GM20431 (cell line): ENCODE measurements around the gene FADS3.

Experiments
- in situ Hi-C: fragments of 300-500 bp; cut with MseI, MboI; formaldehyde crosslinking; loops from one replicate; pipeline ENCODE4 v1.15.0; 2020; ENCODE audit warnings: low sequenced_read_pairs; ENCODE audit not compliant: unreplicated experiment

The FADS3 gene

DNA sequence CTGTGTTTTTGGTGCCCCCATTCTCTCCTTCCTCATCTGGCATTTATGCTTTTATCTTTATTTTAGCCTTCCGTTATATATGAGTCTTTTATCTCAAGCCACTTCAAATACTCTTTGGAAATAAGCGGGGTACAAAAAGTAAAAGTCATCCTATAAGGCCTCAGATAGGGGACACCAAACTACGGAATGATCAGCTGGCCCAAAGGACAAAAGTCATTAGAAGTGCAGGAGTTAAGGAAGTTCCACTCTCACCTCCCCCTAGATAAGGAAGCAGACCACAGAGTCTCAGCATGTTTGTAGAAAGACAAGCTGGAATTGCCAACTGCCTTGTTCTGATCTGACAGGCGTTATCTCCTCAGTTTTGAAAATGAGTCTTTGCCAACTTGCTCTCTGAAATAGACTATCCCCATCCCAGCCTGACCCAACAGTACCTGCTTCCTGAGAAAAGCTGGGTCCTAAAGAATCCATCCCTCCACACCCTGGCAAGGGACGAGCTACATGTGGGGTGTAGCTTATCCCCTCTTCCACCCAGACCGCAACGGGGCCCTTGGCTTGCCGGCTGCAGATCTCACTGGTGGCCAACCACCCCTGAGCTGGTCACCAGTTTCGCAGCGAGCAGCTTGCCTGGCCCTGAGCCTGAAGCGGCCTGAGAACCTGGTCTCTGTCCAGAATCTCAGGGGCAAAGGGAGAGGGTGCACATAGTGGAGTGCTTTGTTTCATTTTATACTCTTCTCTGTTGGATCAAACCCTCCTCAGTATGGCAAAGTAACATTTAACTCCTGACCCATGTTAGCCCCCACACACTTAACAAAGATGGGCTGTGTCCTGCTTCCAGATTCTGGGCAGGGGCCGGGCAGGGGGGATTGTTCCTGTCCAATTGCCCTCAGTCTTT, 49.5 kb downstream of the FADS3 start:
- in situ Hi-C loops: no loop called here

DNA sequence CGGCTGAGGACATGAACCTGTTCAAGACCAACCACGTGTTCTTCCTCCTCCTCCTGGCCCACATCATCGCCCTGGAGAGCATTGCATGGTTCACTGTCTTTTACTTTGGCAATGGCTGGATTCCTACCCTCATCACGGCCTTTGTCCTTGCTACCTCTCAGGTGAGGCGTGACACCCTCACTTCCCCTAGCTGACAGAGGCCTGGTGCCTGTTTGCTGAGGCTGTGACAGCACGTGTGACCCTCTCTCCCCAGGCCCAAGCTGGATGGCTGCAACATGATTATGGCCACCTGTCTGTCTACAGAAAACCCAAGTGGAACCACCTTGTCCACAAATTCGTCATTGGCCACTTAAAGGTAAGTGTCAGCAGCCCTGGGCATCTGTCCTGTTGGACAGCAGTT, 51.0 kb downstream of the FADS3 start:
- in situ Hi-C loops: no loop called here

DNA sequence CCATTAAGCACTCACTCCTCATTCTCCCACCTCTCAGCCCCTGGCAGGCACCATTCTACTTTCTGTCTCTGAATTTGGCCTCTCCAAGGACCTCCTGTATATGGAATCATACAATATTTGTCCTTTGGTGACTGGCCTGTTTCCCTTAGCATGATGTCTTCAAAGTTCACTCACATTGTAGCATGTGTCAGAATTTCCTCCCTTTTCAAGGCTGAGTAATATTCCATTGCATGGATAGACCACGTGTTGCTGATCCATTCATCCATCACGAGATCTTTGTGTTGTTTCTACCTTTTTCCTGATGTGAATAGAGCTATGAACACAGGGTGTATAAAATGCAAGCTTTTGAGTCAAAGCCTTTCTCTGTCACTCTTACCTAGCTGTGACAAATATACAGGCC, 51.6 kb downstream of the FADS3 start:
- in situ Hi-C loops: no loop called here

DNA sequence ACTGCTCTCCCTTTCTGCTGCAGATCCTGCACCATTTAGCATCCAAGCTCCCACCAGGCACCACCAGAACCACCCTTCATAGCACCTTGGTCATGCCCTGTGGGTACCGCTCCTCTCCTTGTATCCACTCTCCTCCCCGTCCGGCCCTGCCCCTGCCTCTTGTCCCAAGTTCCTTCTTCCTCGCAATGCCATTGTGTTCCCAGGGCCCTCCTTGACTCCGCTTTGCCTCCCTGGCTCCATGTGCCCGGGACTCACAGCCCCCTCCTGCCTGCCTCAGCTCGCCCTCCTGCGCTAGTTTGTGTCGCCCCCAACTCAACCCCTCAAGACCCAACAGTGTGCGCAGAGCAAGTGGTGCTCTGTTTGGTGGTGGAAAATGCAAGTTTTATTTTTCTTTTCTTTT, 52.4 kb downstream of the FADS3 start:
- in situ Hi-C loops: no loop called here

DNA sequence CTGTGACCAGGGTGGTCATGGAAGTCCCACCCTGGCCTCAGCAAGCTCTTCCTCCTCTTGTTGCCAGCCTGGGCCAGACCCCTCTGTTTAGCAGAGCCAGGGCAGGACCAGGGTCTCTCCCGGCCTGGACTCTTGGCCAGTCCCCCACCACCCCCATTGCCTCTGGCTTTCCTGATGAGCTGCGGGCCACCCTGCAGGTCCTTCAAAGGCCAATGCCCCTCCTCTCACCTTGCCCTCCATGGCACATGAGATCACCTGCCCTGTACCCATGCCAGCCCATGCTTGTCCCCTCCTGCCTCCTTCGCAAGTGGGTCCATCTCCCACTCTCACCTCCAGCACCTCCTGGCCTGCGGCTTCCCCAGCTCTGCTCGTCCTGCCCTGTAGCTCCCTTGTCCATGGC, 52.8 kb downstream of the FADS3 start:
- in situ Hi-C loops: no loop called here

DNA sequence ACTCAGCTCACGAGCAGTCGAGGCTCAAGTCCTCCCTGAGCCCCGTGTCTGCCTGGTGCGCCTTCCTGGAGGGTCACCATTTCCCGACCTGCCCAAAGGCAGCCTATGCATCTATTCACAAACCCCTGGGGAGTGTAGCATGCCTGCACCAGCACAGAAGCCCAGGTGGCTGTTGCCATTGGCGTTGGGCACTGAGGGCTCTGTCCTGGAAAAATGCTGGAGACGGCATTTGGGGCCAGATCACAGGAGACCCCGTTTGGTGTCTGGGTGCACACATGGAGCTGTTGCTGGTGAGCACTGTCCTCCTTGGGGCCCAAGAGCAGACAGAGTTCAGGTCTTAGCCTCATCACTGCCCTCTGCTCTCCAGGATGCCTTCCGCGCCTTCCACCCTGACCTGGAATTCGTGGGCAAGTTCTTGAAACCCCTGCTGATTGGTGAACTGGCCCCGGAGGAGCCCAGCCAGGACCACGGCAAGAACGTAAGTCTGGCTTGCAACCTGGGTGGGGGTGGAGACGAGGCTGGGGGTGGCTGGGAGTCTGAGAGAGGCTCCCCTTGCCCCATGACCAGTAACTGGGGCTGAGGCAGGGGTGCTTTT, 53.8 kb downstream of the FADS3 start:
- in situ Hi-C loops: no loop called here

DNA sequence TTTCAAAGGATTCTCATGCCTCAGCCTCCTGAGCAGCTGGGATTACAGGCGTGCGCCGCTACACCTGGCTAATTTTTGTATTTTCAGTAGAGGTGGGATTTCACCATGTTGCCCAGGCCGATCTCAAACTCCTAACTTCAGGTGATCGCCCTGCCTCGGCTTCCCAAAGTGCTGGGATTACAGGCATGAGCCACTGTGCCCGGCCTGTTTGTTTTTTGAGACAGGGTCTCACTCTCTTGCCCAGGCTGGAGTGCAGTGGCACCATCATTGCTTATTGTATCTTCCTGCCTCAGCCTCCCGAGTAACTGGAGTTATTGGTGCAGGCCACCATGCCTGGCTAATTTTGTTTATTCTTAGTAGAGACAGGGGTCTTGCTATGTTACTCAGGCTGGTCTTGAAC, 55.2 kb downstream of the FADS3 start:
- in situ Hi-C loops: no loop called here

DNA sequence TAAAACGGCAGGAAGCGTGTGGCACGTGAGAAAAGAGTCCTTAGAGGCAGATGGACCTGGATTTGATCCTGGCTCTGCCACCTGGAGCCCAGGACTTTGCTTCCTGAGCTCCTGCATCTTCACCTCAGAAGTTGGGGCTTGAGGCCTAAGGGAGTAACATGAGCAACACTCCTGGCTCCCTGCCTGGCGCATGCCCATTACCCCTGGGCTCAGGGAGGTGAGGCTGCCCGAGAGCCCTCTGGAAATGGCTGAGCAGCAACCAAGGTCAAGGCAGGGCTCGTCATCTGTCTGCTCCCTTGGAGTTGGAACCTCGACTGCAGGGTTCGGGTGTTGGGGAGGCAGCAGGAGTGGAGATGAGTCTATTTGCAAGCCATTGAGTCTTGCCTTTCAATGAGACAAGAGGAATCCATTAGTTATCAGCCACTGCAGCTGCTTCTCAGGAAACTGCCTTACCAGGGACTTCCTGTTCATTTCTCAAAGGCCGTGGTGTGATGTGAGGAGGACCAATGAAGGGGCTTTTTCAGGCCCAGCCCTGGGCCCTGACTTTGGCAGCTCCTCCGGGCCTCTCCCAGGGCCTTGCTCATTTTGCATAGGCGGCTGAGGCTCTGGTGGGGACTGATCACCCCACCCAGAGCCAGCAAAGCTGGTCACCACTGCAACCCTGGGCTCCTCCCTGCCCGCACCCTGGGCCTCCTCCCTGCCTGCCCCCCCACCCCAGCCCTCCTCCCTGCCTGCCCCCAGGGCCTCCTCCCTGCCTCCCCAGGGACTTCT, 56.9 kb downstream of the FADS3 start:
- in situ Hi-C loops: no loop called here

DNA sequence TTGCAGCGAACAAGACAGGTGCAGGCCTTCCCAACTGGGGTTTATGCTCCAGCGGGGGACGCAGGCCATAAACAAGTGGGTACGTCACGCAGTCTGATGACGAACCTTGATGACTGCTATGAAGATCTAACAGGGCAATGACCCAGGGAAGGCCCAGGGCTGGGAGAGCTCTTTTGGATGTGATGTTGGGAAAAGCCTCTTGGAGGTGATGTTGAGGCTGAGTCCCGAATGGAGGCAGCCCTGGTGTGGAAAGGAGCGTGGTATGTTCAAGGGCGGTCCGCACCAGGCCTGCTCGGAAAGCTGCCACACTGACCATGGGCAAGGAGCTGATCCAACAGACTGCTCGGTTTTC, 57.4 kb downstream of the FADS3 start:
- in situ Hi-C loops: no loop called here

DNA sequence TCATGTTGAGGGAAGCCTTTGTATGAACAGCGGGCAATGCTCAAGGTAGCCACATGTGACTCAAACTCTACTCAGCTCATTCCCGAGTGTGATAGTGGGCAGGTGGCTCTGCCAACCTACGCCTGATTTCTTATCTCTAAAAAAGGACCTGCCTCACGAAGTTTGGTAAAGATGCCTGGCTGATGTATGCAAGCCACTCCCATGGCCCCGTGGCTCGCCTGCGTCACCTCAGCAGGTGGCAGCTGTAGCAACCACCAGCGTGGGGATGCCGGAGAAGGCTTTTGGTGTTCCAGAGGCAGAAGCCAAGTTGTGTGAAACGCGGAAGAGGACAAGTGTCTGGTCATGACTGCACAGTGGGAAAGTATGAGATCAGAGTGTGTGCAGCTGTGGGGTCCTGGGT, 57.9 kb downstream of the FADS3 start:
- in situ Hi-C loops: no loop called here

DNA sequence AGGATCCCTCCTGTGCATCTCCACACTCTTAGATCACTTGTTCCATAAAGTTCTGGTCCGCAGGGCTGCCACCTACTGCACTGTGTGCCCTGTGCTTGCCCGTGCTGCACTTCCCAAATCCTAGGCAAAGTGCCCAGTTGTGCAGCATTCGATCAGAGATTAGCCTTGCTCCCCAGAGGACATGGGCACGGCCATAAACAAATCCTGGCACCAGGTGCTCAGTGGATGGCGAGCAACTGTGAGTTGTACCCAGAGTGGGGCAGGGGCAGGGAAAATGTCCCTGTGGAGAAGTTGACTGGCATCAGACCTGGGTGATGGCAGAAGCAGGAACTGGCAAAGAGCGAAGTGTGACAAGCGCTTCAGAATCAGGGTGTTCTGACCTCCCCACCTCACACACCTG, 58.6 kb downstream of the FADS3 start:
- in situ Hi-C loops: no loop called here

DNA sequence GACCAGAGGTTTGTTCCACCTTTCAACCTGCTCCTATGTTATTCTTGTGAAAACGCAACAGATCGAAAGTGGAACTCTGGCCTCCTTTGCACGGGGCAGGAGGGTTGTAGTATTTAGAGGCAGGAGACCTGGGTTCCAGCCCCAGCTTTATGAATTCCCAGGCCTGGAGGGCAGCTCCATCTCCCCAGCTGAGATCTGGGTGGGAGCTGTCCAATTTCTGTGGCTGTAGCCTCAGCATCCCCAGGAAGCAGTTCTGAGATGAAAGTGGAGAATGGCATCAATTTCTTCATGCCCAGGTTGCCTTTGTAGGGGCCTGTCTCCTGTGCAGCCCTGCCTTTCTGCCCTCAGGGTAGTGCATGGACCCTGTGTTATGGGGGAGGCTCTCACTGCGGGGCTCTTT, 59.1 kb downstream of the FADS3 start:
- in situ Hi-C loops: no loop called here

DNA sequence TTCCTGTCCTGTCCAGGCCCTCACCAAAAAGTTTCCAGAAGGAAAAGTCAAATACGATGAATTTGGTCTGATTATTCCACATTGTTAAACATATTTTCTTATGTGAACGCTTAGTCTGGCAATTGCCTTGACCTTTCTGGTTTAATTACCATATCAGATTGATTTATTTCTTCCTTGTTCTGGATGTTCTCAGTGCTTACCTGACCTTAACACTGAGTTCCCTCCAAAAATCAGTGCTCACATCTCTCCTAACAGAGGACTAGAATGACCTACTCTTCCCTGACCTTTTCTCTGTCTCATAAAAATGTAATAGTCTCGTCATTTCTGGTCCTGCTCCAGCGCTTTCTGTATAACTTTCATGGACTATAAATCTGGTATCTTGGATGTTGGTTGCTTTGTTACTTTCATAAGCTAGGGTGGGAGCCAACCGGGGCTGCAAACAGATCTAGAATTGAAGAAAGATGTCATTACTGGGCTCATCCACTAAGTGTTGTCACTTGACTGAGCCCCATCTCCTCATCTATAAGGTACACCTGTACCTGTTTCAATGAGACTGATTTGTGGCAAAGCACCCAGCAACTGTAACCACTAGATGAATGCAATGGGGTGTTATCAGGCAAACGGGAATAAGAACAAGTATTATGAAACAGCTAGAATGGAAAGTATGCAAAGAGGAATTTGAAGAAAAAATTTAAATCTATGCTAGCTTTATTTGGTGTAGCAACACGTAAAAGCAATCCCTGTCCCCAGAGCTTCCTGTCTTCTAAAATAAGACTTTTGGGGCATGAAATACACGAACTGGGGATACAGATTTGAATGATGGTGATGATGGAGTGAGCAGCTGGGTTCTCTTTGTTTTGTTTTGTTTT, 60.9 kb downstream of the FADS3 start:
- in situ Hi-C loops: no loop called here

DNA sequence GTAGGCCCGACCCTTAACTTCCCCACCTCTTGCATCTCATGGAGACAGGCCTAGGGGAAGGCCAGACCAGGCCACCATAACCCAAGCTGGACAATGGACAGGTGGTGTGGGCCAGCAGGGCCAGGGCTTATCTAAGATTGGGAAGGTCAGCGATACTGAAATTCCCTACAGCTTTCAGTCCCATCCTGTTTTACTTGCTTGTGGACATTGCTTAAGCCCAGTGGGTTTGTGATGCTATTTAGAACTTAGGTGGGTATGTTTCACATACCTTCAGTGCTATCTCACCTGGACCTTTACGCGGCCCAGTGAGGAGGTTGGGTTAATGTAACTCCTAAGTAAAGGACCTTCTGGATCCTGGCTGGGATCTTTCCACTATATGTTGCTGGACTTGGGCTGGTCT, 61.5 kb downstream of the FADS3 start:
- in situ Hi-C loops: no loop called here

DNA sequence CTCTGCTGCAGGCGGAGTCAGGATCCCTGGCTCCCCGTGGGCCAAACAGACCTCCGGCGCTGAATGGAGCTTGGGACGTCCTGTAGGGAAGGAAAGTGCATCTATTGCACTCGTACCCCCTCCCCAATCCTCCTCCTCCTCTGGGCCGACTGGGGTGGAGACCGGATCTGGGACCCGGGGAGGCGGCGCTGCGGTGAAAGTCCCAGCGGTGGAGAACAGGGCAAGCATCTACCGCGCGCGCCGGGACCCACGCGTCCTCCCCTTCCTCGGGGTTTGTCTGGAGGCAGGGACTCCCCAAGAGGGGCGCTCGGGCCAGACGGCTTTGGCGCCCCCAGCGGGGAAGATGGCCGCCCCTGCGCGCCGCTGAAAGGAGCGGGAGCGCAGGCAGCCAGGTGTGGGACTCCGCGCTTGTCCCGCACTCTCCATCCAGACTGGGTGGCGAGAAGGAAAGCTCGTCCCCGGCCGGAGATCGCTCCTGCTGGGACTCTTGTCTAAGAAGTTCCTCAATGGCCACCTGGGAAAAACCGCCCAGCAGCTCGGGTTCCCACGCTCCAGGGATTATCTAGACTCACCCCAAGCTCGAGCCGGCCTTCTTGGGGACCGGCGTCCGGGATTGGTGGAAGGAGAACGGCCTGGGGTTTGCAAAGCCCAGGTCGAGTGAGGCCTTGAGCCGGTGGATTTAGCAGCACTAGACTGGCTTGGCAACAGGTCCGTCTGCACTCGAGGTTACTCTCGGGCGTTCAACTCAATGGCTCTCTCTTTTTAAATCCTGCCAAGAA, 62.5 kb downstream of the FADS3 start:
- in situ Hi-C loops: no loop called here

DNA sequence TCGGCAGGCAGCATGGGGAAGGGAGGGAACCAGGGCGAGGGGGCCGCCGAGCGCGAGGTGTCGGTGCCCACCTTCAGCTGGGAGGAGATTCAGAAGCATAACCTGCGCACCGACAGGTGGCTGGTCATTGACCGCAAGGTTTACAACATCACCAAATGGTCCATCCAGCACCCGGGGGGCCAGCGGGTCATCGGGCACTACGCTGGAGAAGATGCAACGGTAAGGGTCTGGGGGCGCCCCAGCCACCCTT, 63.0 kb downstream of the FADS3 start:
- in situ Hi-C loops: no loop called here

DNA sequence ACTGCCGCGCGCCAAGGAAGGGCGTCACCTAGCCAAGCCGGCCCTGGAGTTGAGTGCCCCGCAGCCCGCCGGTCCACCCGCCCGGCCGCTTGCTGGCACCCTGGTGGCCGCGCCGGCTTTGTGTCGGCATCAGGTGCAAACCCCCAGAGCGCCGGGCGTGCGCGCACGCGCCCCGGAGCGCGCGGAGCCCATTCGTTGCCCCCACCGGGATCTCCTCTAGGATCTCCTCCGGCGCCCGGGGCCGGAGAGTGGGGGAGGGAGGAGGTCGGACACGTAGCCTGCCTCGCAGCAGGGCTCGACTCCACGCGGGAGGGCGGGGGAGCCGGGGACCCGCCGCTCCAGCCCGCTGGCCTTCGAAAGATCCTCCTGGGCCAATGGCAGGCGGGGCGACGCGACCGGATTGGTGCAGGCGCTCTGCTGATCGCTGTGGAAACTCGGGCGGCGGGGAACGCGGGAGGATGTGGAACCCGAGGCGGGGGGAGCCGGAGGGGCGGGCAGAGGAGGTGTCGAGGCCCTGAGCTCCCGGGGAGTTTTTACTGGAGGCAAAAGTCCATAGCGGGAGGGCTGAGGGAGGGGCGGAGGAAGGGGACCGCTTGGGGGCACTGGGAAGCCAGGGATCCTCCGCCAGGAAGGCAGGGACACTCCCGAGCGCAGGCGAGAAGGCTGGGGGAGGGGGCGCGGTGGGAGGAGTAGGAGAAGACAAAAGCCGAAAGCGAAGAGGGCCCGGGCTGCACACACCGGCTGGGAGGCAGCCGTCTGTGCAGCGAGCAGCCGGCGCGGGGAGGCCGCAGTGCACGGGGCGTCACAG, 63.6 kb downstream of the FADS3 start, which contains the start of gene FADS2:
Gene FADS2, plus strand, starts transcription at position 730 of the 808 bp plus-strand sequence. CDS start 91 bp downstream, outside the sequence.
- in situ Hi-C loops: no loop called here

DNA sequence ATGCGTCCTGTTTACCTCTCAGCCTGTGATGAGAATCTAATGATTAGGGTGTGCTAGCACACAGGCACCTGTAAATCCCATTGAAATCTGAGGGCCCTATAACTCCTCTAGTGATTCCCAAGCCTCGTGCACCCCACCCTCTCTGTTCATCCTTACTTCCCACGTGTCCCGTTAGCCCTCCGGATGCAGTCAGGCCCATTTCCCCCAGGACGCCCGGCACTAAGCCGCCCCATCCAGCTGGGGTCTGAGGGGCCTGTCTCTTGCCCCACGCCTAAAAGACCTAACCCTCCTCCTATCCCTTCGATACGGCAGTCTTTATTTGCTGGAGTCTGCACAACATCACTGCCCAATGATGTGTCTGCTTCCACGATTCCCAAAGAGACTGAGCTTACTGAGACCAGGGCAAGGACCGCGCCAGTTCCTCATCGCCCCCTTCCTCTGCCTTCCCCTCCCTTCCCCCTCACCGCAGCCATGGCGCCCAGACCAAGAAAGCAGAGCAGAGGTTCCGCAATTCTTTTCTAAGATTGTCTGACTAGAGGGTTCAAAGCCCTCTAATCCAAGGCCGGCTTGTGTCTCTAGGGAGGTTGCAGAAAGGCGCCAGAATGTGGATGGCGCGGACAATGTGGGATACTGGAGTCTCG, 64.3 kb downstream of the FADS3 start:
- in situ Hi-C loops: no loop called here
